Keratinocyte (primary cell): Measurements from ENCODE around the gene TMCO4. TPM values are rescaled to one million over a fixed set of nuclear protein-coding genes. Genes with fewer than 3 reads are reported as not detected.
A peak's percentile ranks its signal among the peaks of the same experiment; 100 is the strongest.

Experiments used
- DNase-seq: peaks from one replicate; pipeline ENCODE4 v3.0.0-alpha.2; 2011; ENCODE audit warnings: low read depth, missing footprints, low spot score
- FAIRE-seq: peaks from 2 replicates; lab custom pipeline; 2011; peaks lifted over from hg19 to GRCh38; lab: Jason Lieb, UNC
- H2AFZ ChIP-seq: 2 replicates; pipeline ENCODE4 v1.6.0; 2012; ENCODE audit warnings: low read length, control low read depth, inconsistent platforms; ENCODE audit not compliant: control insufficient read depth
- H3K27ac ChIP-seq: 2 replicates; pipeline ENCODE4 v1.5.1; 2011; ENCODE audit warnings: low read length; ENCODE audit not compliant: control insufficient read depth, insufficient read depth
- H3K27me3 ChIP-seq: 3 replicates; pipeline ENCODE4 v1.6.0; 2011; ENCODE audit warnings: low read length; ENCODE audit not compliant: control insufficient read depth, insufficient read depth; ENCODE audit errors: extremely low read depth
- H3K36me3 ChIP-seq, 2 experiments: 2 replicates in 1 of 2; 3 replicates in 1 of 2; pipeline ENCODE4 v1.5.1; 2011; ENCODE audit warnings: low read length in 2 of 2, mild to moderate bottlenecking in 1 of 2; ENCODE audit not compliant: control insufficient read depth in 2 of 2, insufficient read depth in 2 of 2; ENCODE audit errors: extremely low read depth in 1 of 2
- H3K4me1 ChIP-seq: 3 replicates; pipeline ENCODE4 v1.5.1; 2011; ENCODE audit warnings: low read length; ENCODE audit not compliant: control insufficient read depth, insufficient read depth; ENCODE audit errors: extremely low read depth
- H3K4me2 ChIP-seq: 3 replicates; pipeline ENCODE4 v1.6.0; 2011; ENCODE audit warnings: low read depth, low read length; ENCODE audit not compliant: control insufficient read depth, insufficient read depth; ENCODE audit errors: extremely low read depth
- H3K4me3 ChIP-seq, 3 experiments: fragments of 200-600 bp in 1 of 3; sonication (generic) in 1 of 3; 2 replicates in 2 of 3; 3 replicates in 1 of 3; pipeline ENCODE4 v1.5.1; 2011 to 2016; ENCODE audit warnings: low read length in 3 of 3, mild to moderate bottlenecking in 3 of 3, control low read depth in 2 of 3, inconsistent platforms in 1 of 3, low read depth in 1 of 3, mixed read lengths in 1 of 3, mixed run types in 1 of 3, moderate library complexity in 1 of 3; ENCODE audit not compliant: control insufficient read depth in 2 of 3, insufficient read depth in 2 of 3; ENCODE audit errors: extremely low read depth in 1 of 3
- H3K79me2 ChIP-seq: 2 replicates; pipeline ENCODE4 v1.6.0; 2012; ENCODE audit warnings: low read length; ENCODE audit not compliant: control insufficient read depth, insufficient read depth
- H3K9ac ChIP-seq: 3 replicates; pipeline ENCODE4 v1.6.0; 2011; ENCODE audit warnings: low read length; ENCODE audit not compliant: control insufficient read depth, insufficient read depth; ENCODE audit errors: extremely low read depth
- H3K9me1 ChIP-seq: 3 replicates; pipeline ENCODE4 v1.6.0; 2011; ENCODE audit warnings: low read length; ENCODE audit not compliant: control insufficient read depth, insufficient read depth; ENCODE audit errors: extremely low read depth
- H3K9me3 ChIP-seq: 2 replicates; pipeline ENCODE4 v1.5.1; 2012; ENCODE audit warnings: low read depth, low read length; ENCODE audit not compliant: control insufficient read depth
- H4K20me1 ChIP-seq: 3 replicates; pipeline ENCODE4 v1.6.0; 2011; ENCODE audit warnings: low read length; ENCODE audit not compliant: control insufficient read depth, insufficient read depth; ENCODE audit errors: extremely low read depth
- EZH2 ChIP-seq: IDR thresholded peaks from one replicate; pipeline ENCODE4 v1.6.1; 2012; ENCODE audit warnings: inconsistent platforms, mild to moderate bottlenecking, low read length, moderate library complexity
- dilution Hi-C: fragments of 300-500 bp; cut with MboI; formaldehyde crosslinking; loops from one replicate; pipeline ENCODE4 v1.7.0; 2020; ENCODE audit warnings: low sequenced_read_pairs; ENCODE audit not compliant: extremely low pct_ligation_motif_present
- polyA plus RNA-seq, 5 experiments: library from polyadenylated mRNA; depleted of rRNA in 3 of 5; stranded (reverse) in 3 of 5; stranded (forward) in 1 of 5; unstranded in 1 of 5; fragments of >200 nt; gene quantifications; 1 replicate in 1 of 5; 2 replicates in 3 of 5; 3 replicates in 1 of 5; pipeline versions ENCODE4 v1.2.1 to v1.2.3, GENCODE V29; 2011 to 2012; ENCODE audit warnings: missing spikeins in 2 of 5, low read depth in 1 of 5, low replicate concordance in 1 of 5
- TF ChIP-seq, protein P1 (sequence below), 3 experiments: IDR thresholded peaks in 1 of 3; conservative IDR thresholded peaks in 1 of 3; optimal IDR thresholded peaks in 1 of 3; 2 replicates in 2 of 3; 3 replicates in 1 of 3; pipeline versions ENCODE3 to v1.5.1; 2011; ENCODE audit warnings: low read length in 3 of 3, mild to moderate bottlenecking in 3 of 3, moderate library complexity in 2 of 3, control low read depth in 1 of 3, inconsistent platforms in 1 of 3; ENCODE audit not compliant: insufficient read depth in 2 of 3; ENCODE audit errors: extremely low read depth in 1 of 3

TMCO4 gene
- polyA plus RNA-seq, 1 donor (not counting 4 experiments of a cell fraction or from before 2014, with no cell fraction given) = 1.2 TPM

DNA sequence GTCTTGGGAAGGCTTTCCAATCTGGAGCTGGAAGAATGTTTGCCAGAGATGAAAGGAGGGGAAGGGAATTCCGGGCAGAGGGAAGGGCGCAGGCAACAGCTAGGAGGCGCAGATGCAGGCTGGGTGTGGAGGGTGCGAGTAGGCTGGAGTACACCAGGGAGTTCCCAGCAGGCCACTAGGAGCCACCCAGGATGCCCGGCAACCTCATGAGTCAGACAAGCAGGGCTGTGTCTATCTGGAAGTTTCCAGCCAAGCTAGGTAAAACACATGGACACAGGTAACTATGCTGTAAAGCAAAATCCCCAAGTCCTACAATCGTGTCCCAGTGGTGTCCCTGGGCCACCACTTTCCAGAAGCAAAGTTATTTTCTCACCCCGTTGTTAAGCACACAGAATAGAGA is 156.6 kb downstream of the TMCO4 start:
- no peaks in the 10 kb centered on the region for H3K27me3 ChIP-seq
- peak overlapping the region; percentile 74 for H3K27ac ChIP-seq
- H2AFZ ChIP-seq = peak overlapping the region; percentile 73
- FAIRE-seq (peak; percentile 96), DNase-seq (peak; percentile 57)
- peaks cover 54% of the 10 kb centered on the region for H3K4me1 ChIP-seq
- dilution Hi-C loops = loop anchor here (25.0 kb wide), 1 partner anchor 206 kb away; no protein-coding TSS in a partner anchor
- H3K4me2 ChIP-seq = peak overlapping the region; percentile 88
- TF ChIP-seq, protein P1, sequence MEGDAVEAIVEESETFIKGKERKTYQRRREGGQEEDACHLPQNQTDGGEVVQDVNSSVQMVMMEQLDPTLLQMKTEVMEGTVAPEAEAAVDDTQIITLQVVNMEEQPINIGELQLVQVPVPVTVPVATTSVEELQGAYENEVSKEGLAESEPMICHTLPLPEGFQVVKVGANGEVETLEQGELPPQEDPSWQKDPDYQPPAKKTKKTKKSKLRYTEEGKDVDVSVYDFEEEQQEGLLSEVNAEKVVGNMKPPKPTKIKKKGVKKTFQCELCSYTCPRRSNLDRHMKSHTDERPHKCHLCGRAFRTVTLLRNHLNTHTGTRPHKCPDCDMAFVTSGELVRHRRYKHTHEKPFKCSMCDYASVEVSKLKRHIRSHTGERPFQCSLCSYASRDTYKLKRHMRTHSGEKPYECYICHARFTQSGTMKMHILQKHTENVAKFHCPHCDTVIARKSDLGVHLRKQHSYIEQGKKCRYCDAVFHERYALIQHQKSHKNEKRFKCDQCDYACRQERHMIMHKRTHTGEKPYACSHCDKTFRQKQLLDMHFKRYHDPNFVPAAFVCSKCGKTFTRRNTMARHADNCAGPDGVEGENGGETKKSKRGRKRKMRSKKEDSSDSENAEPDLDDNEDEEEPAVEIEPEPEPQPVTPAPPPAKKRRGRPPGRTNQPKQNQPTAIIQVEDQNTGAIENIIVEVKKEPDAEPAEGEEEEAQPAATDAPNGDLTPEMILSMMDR (optimal IDR thresholded peaks at IDR 0.05 in 1 of 3, IDR thresholded peaks at IDR 0.05 in 1 of 3, conservative IDR thresholded peaks at IDR 0.05 in 1 of 3; ENCODE audit: extremely low read depth in 1 of 3, insufficient read depth in 2 of 3, low read length in 3 of 3) = peak; percentile 46 to 81 (median 51)
- TF ChIP-seq EZH2 = no peak
- H3K79me2 ChIP-seq = peaks cover 36% of the 10 kb centered on the region
- peaks cover 4% of the 10 kb centered on the region for H3K9me1 ChIP-seq
- no peaks in the 10 kb centered on the region for H3K9me3 ChIP-seq
- H3K9ac ChIP-seq = peak overlapping the region; percentile 78
- H4K20me1 ChIP-seq = no peaks in the 10 kb centered on the region
- H3K4me3 ChIP-seq = peak overlapping the region in 2 of 3 experiments; percentile 8 to 64
- H3K36me3 ChIP-seq = no peaks in the 10 kb centered on the region

DNA sequence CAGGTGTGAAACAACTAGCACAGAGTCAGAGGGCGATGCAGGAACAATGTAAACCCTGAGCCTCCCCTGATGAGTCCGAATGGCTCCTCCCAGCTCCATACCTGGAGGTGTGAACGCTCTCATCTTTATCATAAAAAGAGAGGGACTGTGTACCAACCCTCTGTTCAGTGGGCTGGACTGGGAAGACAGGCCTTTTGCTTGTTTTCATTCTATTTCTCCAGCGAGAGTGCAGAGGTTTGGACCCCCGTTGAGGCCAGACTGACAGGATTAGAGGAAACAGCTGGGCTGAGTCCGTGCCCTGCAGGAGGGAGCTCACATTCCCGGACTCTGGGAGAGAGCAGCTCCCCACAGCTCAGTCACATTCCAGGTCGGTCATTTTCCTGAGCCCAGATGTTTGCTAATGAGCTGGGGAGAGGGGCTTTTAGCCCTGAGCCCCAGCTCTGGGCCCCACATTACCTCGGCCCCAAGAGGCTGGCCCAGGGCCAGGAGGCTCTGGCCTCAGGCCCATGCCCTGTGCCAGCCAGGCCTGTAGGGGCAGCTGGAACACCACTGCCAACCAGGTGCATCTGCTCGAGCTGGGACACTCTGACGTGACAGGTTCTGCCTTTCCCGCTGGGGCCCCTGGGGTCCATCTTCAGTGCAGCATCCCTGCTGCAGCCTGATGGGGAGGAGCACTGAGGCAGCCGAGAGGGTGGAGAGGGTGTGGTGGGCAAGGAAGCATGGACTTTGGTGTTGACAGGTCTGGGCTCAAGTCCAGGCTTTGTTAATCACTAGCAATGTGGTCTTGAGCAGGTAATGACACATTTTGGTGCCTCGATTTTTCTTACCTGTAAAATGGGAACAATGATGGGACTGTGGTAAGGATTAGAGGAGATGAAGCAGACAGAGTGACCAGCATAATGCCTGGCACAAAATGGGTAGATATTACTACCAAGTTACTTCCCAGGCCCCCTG is 159.1 kb downstream of the TMCO4 start:
- no peak for TF ChIP-seq EZH2
- TF ChIP-seq, protein P1 (optimal IDR thresholded peaks at IDR 0.05 in 1 of 3, IDR thresholded peaks at IDR 0.05 in 1 of 3, conservative IDR thresholded peaks at IDR 0.05 in 1 of 3; ENCODE audit: extremely low read depth in 1 of 3, insufficient read depth in 2 of 3, low read length in 3 of 3) = peak in 2 of 3 experiments; percentile 21 to 23
- Histone ChIP-seq H3K27me3 (no peaks in the 10 kb centered on the region), H2AFZ (no peak overlapping the region), H4K20me1 (no peaks in the 10 kb centered on the region), H3K4me1 (peaks cover 32% of the 10 kb centered on the region), H3K4me3 (no peak overlapping the region), H3K79me2 (peaks cover 12% of the 10 kb centered on the region), H3K9ac (peak overlapping the region; percentile 10), H3K27ac (peak overlapping the region; percentile 33), H3K9me1 (no peaks in the 10 kb centered on the region), H3K9me3 (no peaks in the 10 kb centered on the region), H3K4me2 (peak overlapping the region; percentile 24), H3K36me3 (no peaks in the 10 kb centered on the region)
- dilution Hi-C loops = loop anchor here (25.0 kb wide), 1 partner anchor 203 kb away; no protein-coding TSS in a partner anchor
- peak; percentile 63 for DNase-seq
- peak; percentile 65 for FAIRE-seq
